Liver (tissue), 9 donors: ENCODE measurements around the gene SESTD1. TPM values are rescaled to one million over a fixed set of nuclear protein-coding genes. Genes with fewer than 3 reads are reported as not detected.

Experiments
- DNase-seq: peaks from one replicate; pipeline ENCODE4 v3.0.0-alpha.2; 2017; ENCODE audit warnings: low spot score
- H3K27ac ChIP-seq, 2 donors: one replicate each; pipeline ENCODE4 v1.7.0; 2013; ENCODE audit warnings: inconsistent platforms in 2 of 2, low read length in 2 of 2, control low read depth in 1 of 2, low read depth in 1 of 2, mild to moderate bottlenecking in 1 of 2
- H3K27me3 ChIP-seq, 4 donors: one replicate each; pipeline versions ENCODE4 v1.6.1 to v1.7.0; 2013; ENCODE audit warnings: low read length in 3 of 4, inconsistent platforms in 1 of 4, mild to moderate bottlenecking in 1 of 4, moderate library complexity in 1 of 4; ENCODE audit not compliant: control insufficient read depth in 4 of 4, insufficient read depth in 4 of 4
- H3K36me3 ChIP-seq, 4 donors: one replicate each; pipeline versions ENCODE4 v1.6.1 to v1.7.0; 2013; ENCODE audit warnings: low read length in 3 of 4, mild to moderate bottlenecking in 3 of 4, low read depth in 1 of 4, moderate library complexity in 1 of 4; ENCODE audit not compliant: control insufficient read depth in 4 of 4, insufficient read depth in 3 of 4
- H3K4me1 ChIP-seq, 4 donors: one replicate each; pipeline versions ENCODE4 v1.6.1 to v1.7.0; 2013; ENCODE audit warnings: low read length in 3 of 4, mild to moderate bottlenecking in 3 of 4, moderate library complexity in 1 of 4; ENCODE audit not compliant: control insufficient read depth in 4 of 4, insufficient read depth in 4 of 4
- H3K4me3 ChIP-seq, 3 donors: one replicate each; pipeline versions ENCODE4 v1.6.1 to v1.7.0; 2013; ENCODE audit warnings: low read length in 3 of 3, control low read depth in 1 of 3, low read depth in 1 of 3, mild to moderate bottlenecking in 1 of 3
- H3K9ac ChIP-seq, 2 donors: one replicate each; pipeline ENCODE4 v1.7.0; 2013; ENCODE audit warnings: low read length in 2 of 2, mild to moderate bottlenecking in 2 of 2, moderate library complexity in 2 of 2, control low read depth in 1 of 2, low read depth in 1 of 2
- H3K9me3 ChIP-seq, 4 donors: one replicate each; pipeline versions ENCODE4 v1.6.1 to v1.7.0; 2013; ENCODE audit warnings: low read length in 3 of 4; ENCODE audit not compliant: control insufficient read depth in 4 of 4
- EGR1 ChIP-seq, 2 donors: IDR thresholded peaks; 2 replicates each; pipeline ENCODE4 v1.6.1; 2016 to 2018; ENCODE audit warnings: antibody characterized with exemption in 2 of 2, low read depth in 2 of 2
- FOXA1 ChIP-seq: IDR thresholded peaks from 2 replicates; pipeline ENCODE4 v1.6.1; 2016; ENCODE audit warnings: antibody characterized with exemption
- FOXA2 ChIP-seq: IDR thresholded peaks from 2 replicates; pipeline ENCODE4 v1.6.1; 2016; ENCODE audit warnings: antibody characterized with exemption
- GABPA ChIP-seq, 2 donors: IDR thresholded peaks in 1 of 2; conservative IDR thresholded peaks in 1 of 2; 2 replicates each; pipeline ENCODE4 v1.6.1; 2016; ENCODE audit warnings: antibody characterized with exemption in 2 of 2, mild to moderate bottlenecking in 1 of 2, moderate library complexity in 1 of 2
- HNF4A ChIP-seq, 2 donors: conservative IDR thresholded peaks; 2 replicates each; pipeline ENCODE4 v1.6.1; 2016; ENCODE audit warnings: antibody characterized with exemption in 2 of 2, mild to moderate bottlenecking in 2 of 2
- HNF4G ChIP-seq: IDR thresholded peaks from 2 replicates; pipeline ENCODE4 v1.6.1; 2016; ENCODE audit warnings: antibody characterized with exemption
- JUND ChIP-seq, 2 donors: IDR thresholded peaks; 2 replicates each; pipeline ENCODE4 v1.6.1; 2016; ENCODE audit warnings: antibody characterized with exemption in 2 of 2
- NR2F2 ChIP-seq: IDR thresholded peaks from 2 replicates; pipeline ENCODE4 v1.6.1; 2016; ENCODE audit warnings: antibody characterized with exemption
- RAD21 ChIP-seq, 2 donors: IDR thresholded peaks; 2 replicates each; pipeline ENCODE4 v1.6.1; 2016; ENCODE audit warnings: antibody characterized with exemption in 2 of 2, mild to moderate bottlenecking in 2 of 2
- RXRA ChIP-seq, 2 donors: IDR thresholded peaks; 2 replicates each; pipeline ENCODE4 v1.6.1; 2017 to 2018; ENCODE audit warnings: antibody characterized with exemption in 2 of 2, mild to moderate bottlenecking in 1 of 2
- SP1 ChIP-seq: IDR thresholded peaks from 2 replicates; pipeline ENCODE4 v1.6.1; 2018; ENCODE audit warnings: antibody characterized with exemption, mild to moderate bottlenecking
- TAF1 ChIP-seq: conservative IDR thresholded peaks from 2 replicates; pipeline ENCODE4 v1.6.1; 2016; ENCODE audit warnings: antibody characterized with exemption, mild to moderate bottlenecking
- YY1 ChIP-seq: IDR thresholded peaks from 2 replicates; pipeline ENCODE4 v1.6.1; 2016; ENCODE audit warnings: antibody characterized with exemption, mild to moderate bottlenecking
- WGBS: extraction: QIAGEN DNeasy Blood & Tissue Kit; methylation state at CpG from one replicate; pipeline ENCODE4 v1.1.7; 2013; 5-methylcytosine and 5-hydroxymethylcytosine counted together
- polyA plus RNA-seq, 2 donors: library from polyadenylated mRNA; stranded (reverse) in 1 of 2; unstranded in 1 of 2; fragments of 200-250 nt in 1 of 2; fragments of >200 nt in 1 of 2; fragmentation: Nextera tagmentation in 1 of 2; extraction: Ambion mirVana in 1 of 2; gene quantifications; one replicate each; pipeline versions ENCODE4 v1.2.1 to v1.2.3, GENCODE V29; 2013 to 2015
- total RNA-seq, 2 donors: library from RNA; depleted of rRNA; stranded (reverse); fragments of >200 nt; gene quantifications; one replicate each; pipeline ENCODE4 v1.2.3, GENCODE V29; 2014
- TF ChIP-seq, protein P1 (sequence below): fragments of 150-350 bp; IDR thresholded peaks from 2 replicates; pipeline ENCODE4 v1.5.1; 2017; ENCODE audit warnings: improper control_type of control experiment, low read depth, low read length; ENCODE audit not compliant: missing input control
- TF ChIP-seq, protein P2 (sequence below): IDR thresholded peaks from 2 replicates; pipeline ENCODE4 v1.6.1; 2016; ENCODE audit warnings: antibody characterized with exemption
- TF ChIP-seq, protein P3 (sequence below): IDR thresholded peaks from 2 replicates; pipeline ENCODE4 v1.6.1; 2016; ENCODE audit warnings: antibody characterized with exemption
- TF ChIP-seq, protein P4 (sequence below): IDR thresholded peaks from 2 replicates; pipeline ENCODE4 v1.6.1; 2016; ENCODE audit warnings: antibody characterized with exemption
- TF ChIP-seq, protein P5 (sequence below): IDR thresholded peaks from 2 replicates; pipeline ENCODE4 v1.6.1; 2016; ENCODE audit warnings: antibody characterized with exemption, mild to moderate bottlenecking
- donor health status: healthy.
- donor health status: healthy.
- donor health status: healthy.
- donor health status: healthy.
- donor health status: healthy.

SESTD1 gene
- total and polyA plus RNA-seq, 4 donors: 6.3 to 10.1 (median 7.4) TPM

DNA sequence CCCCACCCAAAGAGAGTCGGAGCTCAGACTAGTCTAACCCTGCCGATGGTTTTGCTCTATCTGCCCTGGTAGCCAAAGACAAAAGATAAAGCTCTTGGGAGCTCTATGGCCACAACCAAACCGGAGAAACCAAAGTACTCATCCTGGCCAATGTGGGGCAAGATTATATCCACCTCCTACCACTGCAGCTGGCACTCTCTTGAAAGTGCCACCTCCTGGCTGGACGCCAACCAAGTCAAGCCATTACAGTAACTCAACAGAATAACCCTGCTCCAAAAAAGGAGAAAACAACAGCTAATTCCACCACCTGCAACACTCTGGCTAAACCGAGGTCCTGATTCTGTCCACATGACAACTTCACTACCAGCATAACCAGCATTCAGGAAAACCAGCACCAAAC, 57.6 kb downstream of the SESTD1 start:
- peaks cover 0 to 5% (median 0%) of the 10 kb centered on the region in 4 donors for H3K9me3 ChIP-seq
- WGBS: 96% methylated on average over 5 of the region's 5 CpGs
- no peak for TF ChIP-seq TAF1
- TF ChIP-seq, protein P1, sequence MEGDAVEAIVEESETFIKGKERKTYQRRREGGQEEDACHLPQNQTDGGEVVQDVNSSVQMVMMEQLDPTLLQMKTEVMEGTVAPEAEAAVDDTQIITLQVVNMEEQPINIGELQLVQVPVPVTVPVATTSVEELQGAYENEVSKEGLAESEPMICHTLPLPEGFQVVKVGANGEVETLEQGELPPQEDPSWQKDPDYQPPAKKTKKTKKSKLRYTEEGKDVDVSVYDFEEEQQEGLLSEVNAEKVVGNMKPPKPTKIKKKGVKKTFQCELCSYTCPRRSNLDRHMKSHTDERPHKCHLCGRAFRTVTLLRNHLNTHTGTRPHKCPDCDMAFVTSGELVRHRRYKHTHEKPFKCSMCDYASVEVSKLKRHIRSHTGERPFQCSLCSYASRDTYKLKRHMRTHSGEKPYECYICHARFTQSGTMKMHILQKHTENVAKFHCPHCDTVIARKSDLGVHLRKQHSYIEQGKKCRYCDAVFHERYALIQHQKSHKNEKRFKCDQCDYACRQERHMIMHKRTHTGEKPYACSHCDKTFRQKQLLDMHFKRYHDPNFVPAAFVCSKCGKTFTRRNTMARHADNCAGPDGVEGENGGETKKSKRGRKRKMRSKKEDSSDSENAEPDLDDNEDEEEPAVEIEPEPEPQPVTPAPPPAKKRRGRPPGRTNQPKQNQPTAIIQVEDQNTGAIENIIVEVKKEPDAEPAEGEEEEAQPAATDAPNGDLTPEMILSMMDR: no peak
- no peak for TF ChIP-seq YY1
- TF ChIP-seq, protein P2, sequence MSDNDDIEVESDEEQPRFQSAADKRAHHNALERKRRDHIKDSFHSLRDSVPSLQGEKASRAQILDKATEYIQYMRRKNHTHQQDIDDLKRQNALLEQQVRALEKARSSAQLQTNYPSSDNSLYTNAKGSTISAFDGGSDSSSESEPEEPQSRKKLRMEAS: no peak
- no peak for TF ChIP-seq HNF4A (conservative IDR thresholded peaks at IDR 0.05)
- TF ChIP-seq GABPA (IDR thresholded peaks at IDR 0.05 in 1 of 2, conservative IDR thresholded peaks at IDR 0.05 in 1 of 2): no peak
- TF ChIP-seq FOXA2: no peak
- no peak for TF ChIP-seq NR2F2
- no peak for TF ChIP-seq JUND (IDR thresholded peaks at IDR 0.05)
- TF ChIP-seq SP1: no peak
- TF ChIP-seq, protein P3, sequence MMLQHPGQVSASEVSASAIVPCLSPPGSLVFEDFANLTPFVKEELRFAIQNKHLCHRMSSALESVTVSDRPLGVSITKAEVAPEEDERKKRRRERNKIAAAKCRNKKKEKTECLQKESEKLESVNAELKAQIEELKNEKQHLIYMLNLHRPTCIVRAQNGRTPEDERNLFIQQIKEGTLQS: no peak
- no peak for TF ChIP-seq EGR1 (IDR thresholded peaks at IDR 0.05; ENCODE audit: low read depth in 2 of 2)
- TF ChIP-seq, protein P4, sequence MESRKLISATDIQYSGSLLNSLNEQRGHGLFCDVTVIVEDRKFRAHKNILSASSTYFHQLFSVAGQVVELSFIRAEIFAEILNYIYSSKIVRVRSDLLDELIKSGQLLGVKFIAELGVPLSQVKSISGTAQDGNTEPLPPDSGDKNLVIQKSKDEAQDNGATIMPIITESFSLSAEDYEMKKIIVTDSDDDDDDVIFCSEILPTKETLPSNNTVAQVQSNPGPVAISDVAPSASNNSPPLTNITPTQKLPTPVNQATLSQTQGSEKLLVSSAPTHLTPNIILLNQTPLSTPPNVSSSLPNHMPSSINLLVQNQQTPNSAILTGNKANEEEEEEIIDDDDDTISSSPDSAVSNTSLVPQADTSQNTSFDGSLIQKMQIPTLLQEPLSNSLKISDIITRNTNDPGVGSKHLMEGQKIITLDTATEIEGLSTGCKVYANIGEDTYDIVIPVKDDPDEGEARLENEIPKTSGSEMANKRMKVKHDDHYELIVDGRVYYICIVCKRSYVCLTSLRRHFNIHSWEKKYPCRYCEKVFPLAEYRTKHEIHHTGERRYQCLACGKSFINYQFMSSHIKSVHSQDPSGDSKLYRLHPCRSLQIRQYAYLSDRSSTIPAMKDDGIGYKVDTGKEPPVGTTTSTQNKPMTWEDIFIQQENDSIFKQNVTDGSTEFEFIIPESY: no peak
- TF ChIP-seq, protein P5, sequence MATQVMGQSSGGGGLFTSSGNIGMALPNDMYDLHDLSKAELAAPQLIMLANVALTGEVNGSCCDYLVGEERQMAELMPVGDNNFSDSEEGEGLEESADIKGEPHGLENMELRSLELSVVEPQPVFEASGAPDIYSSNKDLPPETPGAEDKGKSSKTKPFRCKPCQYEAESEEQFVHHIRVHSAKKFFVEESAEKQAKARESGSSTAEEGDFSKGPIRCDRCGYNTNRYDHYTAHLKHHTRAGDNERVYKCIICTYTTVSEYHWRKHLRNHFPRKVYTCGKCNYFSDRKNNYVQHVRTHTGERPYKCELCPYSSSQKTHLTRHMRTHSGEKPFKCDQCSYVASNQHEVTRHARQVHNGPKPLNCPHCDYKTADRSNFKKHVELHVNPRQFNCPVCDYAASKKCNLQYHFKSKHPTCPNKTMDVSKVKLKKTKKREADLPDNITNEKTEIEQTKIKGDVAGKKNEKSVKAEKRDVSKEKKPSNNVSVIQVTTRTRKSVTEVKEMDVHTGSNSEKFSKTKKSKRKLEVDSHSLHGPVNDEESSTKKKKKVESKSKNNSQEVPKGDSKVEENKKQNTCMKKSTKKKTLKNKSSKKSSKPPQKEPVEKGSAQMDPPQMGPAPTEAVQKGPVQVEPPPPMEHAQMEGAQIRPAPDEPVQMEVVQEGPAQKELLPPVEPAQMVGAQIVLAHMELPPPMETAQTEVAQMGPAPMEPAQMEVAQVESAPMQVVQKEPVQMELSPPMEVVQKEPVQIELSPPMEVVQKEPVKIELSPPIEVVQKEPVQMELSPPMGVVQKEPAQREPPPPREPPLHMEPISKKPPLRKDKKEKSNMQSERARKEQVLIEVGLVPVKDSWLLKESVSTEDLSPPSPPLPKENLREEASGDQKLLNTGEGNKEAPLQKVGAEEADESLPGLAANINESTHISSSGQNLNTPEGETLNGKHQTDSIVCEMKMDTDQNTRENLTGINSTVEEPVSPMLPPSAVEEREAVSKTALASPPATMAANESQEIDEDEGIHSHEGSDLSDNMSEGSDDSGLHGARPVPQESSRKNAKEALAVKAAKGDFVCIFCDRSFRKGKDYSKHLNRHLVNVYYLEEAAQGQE: no peak
- no peak for TF ChIP-seq FOXA1
- no peak for TF ChIP-seq HNF4G
- TF ChIP-seq RAD21 (IDR thresholded peaks at IDR 0.05): no peak
- no peak for TF ChIP-seq RXRA (IDR thresholded peaks at IDR 0.05)

More for the DNA sequence above, 57.6 kb downstream of the SESTD1 start:
- Histone ChIP-seq H3K9ac (no peak overlapping the region), H3K4me3 (no peak overlapping the region), H3K27me3 (no peaks in the 10 kb centered on the region), H3K36me3 (peaks cover 0 to 1% (median 0%) of the 10 kb centered on the region in 4 donors), H3K27ac (no peak overlapping the region), H3K4me1 (no peaks in the 10 kb centered on the region)
- no peak for DNase-seq
